ENCODE data around the gene OSER1.

- TF ChIP-seq, protein P1, sequence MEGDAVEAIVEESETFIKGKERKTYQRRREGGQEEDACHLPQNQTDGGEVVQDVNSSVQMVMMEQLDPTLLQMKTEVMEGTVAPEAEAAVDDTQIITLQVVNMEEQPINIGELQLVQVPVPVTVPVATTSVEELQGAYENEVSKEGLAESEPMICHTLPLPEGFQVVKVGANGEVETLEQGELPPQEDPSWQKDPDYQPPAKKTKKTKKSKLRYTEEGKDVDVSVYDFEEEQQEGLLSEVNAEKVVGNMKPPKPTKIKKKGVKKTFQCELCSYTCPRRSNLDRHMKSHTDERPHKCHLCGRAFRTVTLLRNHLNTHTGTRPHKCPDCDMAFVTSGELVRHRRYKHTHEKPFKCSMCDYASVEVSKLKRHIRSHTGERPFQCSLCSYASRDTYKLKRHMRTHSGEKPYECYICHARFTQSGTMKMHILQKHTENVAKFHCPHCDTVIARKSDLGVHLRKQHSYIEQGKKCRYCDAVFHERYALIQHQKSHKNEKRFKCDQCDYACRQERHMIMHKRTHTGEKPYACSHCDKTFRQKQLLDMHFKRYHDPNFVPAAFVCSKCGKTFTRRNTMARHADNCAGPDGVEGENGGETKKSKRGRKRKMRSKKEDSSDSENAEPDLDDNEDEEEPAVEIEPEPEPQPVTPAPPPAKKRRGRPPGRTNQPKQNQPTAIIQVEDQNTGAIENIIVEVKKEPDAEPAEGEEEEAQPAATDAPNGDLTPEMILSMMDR (IDR thresholded peaks at IDR 0.05), result no peak
- no peak for TF ChIP-seq EZH2phosphoT487 (IDR thresholded peaks at IDR 0.05)
- no peak for TF ChIP-seq EZH2 (IDR thresholded peaks at IDR 0.05)
These were observed 53.5 kb downstream of the OSER1 start for GRCh38 chr20:44157061-44157460.

All from neural progenitor cell (in vitro differentiated cells).